ENCODE measurements around the gene TRIM13.
"Not testable (repeated sequence)": the region's sequence is repeated elsewhere in the genome, so short reads cannot be mapped to it uniquely, and the experiment has no call there.

TRIM13 gene

GRCh38 chr13:49996951-49997895, at the start of gene TRIM13:
TRIM13 (plus strand) TSS chr13:49997042; CDS start chr13:50011941, 14,899 bp downstream.
- DNase-seq, result peak; percentile 19

- not testable (repeated sequence) for DNase-seq
Measured at GRCh38 chr13:49948777-49949270, 48.0 kb upstream of the TRIM13 start.

- no peak for DNase-seq
Measured at GRCh38 chr13:49951754-49952535, 44.9 kb upstream of the TRIM13 start.

- no peak for DNase-seq
Measured at GRCh38 chr13:49953560-49953959, 43.3 kb upstream of the TRIM13 start.

- DNase-seq, result no peak
Measured at GRCh38 chr13:49954674-49955455, 42.0 kb upstream of the TRIM13 start.

GRCh38 chr13:49956131-49956530, 40.7 kb upstream of the TRIM13 start:
- no peak for DNase-seq

GRCh38 chr13:49958321-49958720, 38.5 kb upstream of the TRIM13 start:
- DNase-seq, result no peak

- DNase-seq, result no peak
Measured at GRCh38 chr13:49967456-49967855, 29.4 kb upstream of the TRIM13 start.

- no peak for DNase-seq
Measured at GRCh38 chr13:49972709-49973108, 24.1 kb upstream of the TRIM13 start.

- no peak for DNase-seq
Measured at GRCh38 chr13:49975826-49976225, 21.0 kb upstream of the TRIM13 start.

- no peak for DNase-seq
Measured at GRCh38 chr13:49976314-49977258, 20.3 kb upstream of the TRIM13 start.

GRCh38 chr13:49977992-49978391, 18.9 kb upstream of the TRIM13 start:
- no peak for DNase-seq

GRCh38 chr13:49980266-49980665, 16.6 kb upstream of the TRIM13 start:
- DNase-seq, result no peak

- no peak for DNase-seq
Measured at GRCh38 chr13:49985129-49985528, 11.7 kb upstream of the TRIM13 start.

GRCh38 chr13:49986471-49986870, 10.4 kb upstream of the TRIM13 start:
- DNase-seq, result no peak

- DNase-seq, result not testable (repeated sequence)
Measured at GRCh38 chr13:49990612-49991011, 6.2 kb upstream of the TRIM13 start.

- DNase-seq, result no peak
Measured at GRCh38 chr13:49993111-49993510, 3.7 kb upstream of the TRIM13 start.

GRCh38 chr13:49993666-49994065, 3.2 kb upstream of the TRIM13 start:
- DNase-seq, result no peak

- peak; percentile 32 for DNase-seq
Measured at GRCh38 chr13:49995625-49996101, 1.2 kb upstream of the TRIM13 start.

- peak; percentile 30 for DNase-seq
Measured at GRCh38 chr13:49996161-49996915, 504 bp upstream of the TRIM13 start.

GRCh38 chr13:49997955-49998354, 1.1 kb downstream of the TRIM13 start:
- DNase-seq, result no peak

Data from SIG-M5 (cell line).